HEK293 (cell line): ENCODE results near the gene GPRIN2.
"Not testable (repeated sequence)": the region's sequence is repeated elsewhere in the genome, so short reads cannot be mapped to it uniquely, and the experiment has no call there.

Experiments used
- KLF9 ChIP-seq: fragments of 450-650 bp; formaldehyde crosslinking; IDR thresholded peaks from 2 replicates; pipeline ENCODE4 v1.5.1; 2016; ENCODE audit warnings: missing biosample characterization, missing genetic modification characterization, low read depth
- ZNF624 ChIP-seq: fragments of 450-650 bp; formaldehyde crosslinking; IDR thresholded peaks from 2 replicates; pipeline ENCODE4 v1.5.1; 2017; ENCODE audit warnings: missing biosample characterization, missing genetic modification characterization
- TF ChIP-seq, protein P1 (sequence below): fragments of 450-650 bp; formaldehyde crosslinking; IDR thresholded peaks from 2 replicates; pipeline ENCODE4 v1.5.1; 2016; ENCODE audit warnings: missing biosample characterization, missing genetic modification characterization

DNA sequence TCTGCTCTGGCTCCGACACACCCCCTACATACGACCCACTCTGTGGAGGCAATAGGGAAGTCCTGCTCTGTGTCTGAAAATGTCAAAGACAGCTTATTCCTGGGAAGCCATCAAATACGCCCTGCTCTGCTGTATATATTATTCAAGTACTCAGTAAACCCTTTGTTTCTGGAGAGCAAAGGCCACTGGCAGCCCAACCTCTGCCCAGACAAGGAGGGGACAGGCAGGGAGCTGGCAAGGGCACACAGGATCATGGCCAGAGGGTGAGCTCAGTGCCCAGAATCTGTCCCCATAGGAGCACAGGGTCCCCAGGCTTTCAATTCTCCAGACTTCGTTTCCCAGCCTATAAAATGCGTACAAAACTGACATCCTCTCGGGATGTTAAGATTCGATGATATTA, 43.7 kb downstream of the GPRIN2 start:
- TF ChIP-seq KLF9, ZNF624: not testable (repeated sequence)
- TF ChIP-seq, protein P1, sequence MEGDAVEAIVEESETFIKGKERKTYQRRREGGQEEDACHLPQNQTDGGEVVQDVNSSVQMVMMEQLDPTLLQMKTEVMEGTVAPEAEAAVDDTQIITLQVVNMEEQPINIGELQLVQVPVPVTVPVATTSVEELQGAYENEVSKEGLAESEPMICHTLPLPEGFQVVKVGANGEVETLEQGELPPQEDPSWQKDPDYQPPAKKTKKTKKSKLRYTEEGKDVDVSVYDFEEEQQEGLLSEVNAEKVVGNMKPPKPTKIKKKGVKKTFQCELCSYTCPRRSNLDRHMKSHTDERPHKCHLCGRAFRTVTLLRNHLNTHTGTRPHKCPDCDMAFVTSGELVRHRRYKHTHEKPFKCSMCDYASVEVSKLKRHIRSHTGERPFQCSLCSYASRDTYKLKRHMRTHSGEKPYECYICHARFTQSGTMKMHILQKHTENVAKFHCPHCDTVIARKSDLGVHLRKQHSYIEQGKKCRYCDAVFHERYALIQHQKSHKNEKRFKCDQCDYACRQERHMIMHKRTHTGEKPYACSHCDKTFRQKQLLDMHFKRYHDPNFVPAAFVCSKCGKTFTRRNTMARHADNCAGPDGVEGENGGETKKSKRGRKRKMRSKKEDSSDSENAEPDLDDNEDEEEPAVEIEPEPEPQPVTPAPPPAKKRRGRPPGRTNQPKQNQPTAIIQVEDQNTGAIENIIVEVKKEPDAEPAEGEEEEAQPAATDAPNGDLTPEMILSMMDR (tag by site-specific recombination): not testable (repeated sequence)
